ENCODE measurements around the gene FIBCD1.

DNA sequence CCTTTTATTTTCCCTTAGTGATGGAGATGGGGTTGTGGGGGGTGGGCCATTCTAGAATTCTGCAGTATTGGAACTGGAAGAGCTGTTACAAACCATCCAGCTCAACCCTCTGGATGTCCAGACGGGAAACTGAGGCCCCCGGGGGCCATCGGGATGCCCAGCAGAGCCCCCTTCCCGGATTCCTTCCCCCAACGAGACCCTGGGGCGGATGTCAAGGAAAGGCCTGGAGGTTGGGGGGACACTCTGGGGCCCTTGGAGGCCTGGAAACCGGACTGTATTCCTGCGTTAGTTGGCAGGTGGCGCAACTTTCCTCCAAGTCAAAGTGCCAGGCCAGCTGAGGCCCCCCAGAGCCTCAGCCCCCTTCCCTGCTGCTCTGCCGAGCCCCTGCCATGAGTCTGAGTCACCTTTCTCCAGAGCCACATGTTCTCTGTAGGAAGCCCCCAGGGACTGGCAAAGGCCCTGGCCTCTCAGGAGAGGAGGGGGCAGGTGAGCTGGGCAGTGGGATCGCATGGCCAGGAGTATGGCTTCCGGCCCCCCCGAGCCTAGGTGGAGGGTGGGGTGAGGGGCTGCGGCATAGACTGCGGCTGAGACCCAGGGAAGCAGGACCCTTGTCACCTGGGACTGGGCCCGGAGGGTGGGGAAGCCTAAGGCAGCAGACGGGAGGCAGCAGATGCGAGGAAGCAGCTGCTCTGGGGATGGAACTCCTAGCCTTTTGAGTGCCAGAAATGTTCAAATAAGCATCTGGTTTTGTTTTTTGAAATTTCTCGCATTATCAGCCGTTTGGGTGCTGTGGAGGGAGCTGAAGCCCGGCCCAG, 17.8 kb upstream of the FIBCD1 start:
- no peak for TF ChIP-seq POLR2A (IDR thresholded peaks at IDR 0.05)
- TF ChIP-seq, protein P1, sequence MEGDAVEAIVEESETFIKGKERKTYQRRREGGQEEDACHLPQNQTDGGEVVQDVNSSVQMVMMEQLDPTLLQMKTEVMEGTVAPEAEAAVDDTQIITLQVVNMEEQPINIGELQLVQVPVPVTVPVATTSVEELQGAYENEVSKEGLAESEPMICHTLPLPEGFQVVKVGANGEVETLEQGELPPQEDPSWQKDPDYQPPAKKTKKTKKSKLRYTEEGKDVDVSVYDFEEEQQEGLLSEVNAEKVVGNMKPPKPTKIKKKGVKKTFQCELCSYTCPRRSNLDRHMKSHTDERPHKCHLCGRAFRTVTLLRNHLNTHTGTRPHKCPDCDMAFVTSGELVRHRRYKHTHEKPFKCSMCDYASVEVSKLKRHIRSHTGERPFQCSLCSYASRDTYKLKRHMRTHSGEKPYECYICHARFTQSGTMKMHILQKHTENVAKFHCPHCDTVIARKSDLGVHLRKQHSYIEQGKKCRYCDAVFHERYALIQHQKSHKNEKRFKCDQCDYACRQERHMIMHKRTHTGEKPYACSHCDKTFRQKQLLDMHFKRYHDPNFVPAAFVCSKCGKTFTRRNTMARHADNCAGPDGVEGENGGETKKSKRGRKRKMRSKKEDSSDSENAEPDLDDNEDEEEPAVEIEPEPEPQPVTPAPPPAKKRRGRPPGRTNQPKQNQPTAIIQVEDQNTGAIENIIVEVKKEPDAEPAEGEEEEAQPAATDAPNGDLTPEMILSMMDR (IDR thresholded peaks at IDR 0.05): no peak
